ENCODE measurements around the gene MTREX.
A peak's percentile ranks its signal among the peaks of the same experiment; 100 is the strongest.
"Not testable (repeated sequence)": the region's sequence is repeated elsewhere in the genome, so short reads cannot be mapped to it uniquely, and the experiment has no call there.

MTREX gene

DNA sequence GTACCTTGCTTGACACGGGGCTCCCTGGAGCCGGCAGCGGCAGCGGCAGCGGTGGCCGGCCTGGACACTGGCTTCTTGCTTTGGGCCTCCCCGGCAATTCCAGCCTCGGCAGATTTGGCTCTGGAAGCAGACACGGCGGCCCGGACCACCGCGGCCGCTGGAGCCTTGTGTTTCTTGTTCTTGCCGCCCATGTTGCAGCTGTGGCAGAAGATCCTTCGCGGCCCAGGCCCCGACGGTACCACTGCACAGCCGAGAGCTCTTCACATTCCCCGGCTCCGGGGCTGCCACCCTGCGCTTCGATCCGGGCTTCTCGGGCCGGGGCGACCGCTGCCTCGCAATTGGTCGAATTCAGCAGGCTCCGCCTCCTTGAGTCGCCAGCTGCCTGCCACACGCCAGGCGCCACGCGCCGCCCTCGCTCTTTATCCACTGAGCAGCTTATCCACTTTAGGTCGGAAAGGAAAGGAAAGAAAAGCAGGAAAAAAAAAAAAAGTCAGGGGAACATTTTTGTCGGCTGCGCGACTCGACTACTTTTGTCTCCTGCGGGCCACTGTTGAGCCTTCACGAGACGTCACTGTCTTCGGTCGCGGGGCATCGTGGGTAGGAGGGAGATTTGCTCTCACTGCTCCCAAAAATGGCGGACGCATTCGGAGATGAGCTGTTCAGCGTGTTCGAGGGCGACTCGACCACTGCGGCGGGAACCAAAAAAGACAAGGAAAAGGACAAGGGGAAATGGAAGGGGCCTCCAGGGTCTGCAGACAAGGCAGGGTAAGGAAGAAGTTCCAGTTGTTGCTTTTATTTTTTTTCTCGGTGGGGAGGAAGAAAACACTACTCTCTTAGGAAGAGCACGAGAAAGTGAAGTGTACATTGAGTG lies at the start of gene MTREX, which contains the start of gene DHX29:
MTREX (plus strand) TSS at position 607 of the 871 bp plus-strand sequence; CDS start at position 632, 25 bp downstream.
DHX29 (minus strand) TSS at position 312 of the 871 bp plus-strand sequence; CDS start at position 191, 121 bp downstream.
- peak; percentile 97 for DNase-seq

DNA sequence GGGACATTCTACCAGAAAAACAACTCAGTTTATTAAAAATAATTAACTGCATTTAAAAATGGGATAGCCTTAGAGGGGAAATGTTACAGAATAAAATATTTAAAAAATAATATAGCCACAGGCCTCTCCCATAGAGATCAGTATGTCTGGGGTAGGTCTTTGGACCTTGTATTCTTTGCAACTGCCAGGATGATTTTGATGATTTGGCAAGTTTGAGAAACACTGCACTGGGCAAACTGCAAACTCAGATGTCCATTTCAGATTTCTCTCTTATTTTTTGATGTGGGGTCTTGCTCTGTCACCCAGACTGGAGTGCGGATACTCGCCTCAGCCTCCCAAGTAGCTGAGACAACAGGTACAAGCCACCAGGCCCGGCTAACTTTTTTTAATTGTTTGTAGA lies 49.5 kb upstream of the MTREX start:
- no peak for DNase-seq

DNA sequence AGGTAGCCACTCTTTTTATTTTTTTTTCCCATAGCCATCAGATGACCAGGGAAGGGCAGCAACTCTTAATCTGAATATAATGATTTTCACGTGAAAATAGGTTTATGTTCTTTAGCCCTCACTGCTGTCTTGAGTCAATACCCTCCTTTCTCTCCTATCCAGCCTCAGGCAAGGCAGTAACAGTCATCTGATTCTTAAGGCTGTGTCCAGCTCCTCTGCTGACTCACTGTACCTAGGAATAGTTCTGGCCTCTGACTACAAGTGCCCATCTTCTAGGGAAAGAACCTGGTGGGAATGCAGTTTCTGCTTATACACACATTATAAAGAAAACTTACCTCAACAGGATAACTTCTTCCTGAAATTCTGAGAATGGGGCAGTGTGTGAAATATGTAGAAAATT lies 31.0 kb upstream of the MTREX start:
- no peak for DNase-seq

DNA sequence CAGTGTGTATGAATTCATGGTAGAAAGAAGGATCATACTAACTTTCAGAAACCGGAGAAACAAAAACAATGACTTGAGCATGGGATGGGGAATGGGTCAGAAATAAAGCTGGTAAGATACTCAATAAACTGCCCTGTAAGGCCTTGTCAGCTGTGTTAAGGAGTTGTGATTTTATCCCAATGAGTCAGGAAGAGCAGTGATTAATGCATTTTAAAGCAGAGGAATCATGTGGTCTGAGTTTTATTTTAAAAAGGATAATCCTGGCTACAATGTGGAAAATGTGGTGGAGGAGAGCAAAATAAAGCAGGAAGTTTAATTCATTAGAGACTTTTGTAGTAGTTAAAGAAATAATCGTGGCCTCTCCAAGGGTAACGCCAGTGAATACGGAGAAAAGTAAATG lies 29.0 kb upstream of the MTREX start:
- no peak for DNase-seq

DNA sequence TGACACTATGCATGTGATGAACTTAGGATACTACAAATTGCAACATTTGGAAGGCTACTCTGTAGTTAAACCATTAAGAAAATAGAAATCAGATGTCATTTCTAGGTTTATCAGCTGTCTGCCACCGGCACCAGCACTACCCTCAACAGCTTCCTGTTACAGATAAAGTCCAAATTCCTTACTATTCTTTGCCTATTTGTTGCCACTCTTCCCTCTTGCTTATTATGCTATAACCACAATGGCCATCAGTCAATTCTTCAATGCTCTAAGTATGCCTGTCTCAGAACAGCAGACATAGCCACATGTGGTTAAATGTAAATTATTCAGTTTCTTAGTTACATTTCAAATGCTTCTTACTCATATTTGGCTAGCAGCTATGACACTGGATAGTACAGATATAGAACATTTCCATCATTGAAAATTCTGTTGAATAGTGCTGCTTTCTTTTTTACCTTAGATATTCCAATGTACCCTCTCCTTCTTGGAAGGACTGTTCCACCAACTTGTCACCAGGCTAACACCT lies 21.3 kb upstream of the MTREX start:
- DNase-seq = no peak

DNA sequence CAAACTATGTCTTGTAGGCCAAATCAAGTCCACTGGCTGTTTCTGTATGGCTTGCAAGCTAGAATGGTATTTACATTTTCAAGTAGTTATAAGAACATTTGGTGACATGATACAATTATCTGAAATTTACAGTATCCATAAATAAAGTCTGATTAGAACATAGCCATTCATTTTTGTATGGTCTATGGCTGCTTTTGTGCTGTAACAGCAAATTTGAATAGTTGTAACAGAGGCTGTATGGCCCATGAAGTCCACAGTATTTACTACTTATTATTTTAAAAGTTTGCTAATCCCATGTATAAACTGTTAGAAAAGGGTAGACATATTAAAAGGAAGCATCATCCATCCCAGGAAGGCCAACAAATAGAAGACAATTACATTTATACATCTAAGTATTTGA lies 18.0 kb upstream of the MTREX start:
- no peak for DNase-seq

DNA sequence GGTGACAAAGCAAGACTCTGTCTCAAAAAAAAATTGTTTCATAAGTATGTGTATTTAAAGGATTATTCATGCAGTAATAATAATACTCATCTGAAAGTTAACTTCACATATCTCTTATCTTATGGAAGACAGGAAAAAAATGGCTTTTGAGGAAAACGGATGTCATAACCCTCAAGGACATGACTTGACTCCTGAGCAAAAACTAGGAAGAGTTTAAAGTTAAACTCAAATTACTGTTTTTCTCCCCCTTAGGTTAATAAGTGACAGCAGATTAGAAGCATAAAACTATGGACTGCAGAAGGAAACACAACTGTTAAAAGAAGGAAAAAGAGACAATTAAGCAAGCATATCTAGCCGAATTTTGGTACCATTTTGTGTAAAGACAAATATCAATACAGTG lies 16.8 kb upstream of the MTREX start:
- no peak for DNase-seq

DNA sequence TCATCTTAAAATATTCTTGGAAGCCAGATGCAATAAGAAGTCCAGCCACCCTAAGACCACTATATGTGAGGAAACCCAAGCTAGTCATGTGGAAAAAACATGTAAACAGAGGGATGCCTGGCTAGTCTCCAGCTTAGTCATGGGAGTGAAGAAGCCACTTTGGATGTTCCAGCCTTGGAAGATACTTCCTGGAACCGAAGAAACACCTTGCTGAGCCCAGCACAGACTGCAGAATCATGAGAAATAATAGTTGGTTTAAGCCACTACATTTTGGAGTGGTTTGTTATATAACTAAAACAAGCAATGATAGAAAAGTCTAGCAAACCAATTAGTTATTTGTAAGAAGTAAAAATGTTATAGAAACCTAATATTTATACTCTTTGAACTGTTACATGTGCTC lies 12.9 kb upstream of the MTREX start:
- no peak for DNase-seq

DNA sequence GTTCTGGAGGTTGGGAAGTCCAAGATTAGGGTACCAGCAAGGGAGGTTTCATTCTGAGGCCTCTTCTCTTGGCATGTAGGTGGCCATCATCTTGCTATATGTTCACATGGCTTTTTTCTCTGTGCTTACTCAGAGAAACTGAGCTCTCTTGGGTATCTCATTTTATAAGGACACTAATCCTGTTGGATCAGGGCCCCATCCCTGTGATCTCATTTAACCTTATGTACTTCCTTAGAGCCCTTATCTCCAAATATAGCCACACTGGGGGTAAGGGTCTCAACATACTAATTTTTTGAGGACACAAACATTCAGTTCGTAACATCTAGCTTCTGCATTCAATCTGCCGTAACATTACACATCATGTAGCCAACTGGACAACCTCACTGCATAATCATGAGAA lies 6.9 kb upstream of the MTREX start:
- no peak for DNase-seq

DNA sequence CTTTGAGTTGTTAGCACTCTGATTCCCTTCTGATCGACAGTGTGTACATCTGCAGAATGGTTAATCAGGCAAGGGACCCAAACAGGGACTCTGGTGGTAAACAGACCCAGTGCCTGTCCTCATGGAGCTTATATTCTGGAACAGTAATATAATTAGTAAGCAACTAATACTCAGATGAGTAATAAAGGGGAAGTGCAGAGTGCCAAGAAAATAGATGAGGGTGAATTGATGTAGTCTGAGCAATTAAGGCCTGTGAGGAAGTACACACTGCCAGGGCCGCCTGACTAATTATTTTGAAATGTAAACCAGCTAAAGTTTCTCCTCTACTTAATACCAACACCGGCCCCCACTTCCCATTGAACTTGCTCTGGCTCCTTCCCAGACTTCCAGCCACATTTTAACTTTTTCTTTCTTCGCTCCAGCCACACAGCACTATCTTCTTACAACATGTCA lies 4.5 kb upstream of the MTREX start:
- no peak for DNase-seq

DNA sequence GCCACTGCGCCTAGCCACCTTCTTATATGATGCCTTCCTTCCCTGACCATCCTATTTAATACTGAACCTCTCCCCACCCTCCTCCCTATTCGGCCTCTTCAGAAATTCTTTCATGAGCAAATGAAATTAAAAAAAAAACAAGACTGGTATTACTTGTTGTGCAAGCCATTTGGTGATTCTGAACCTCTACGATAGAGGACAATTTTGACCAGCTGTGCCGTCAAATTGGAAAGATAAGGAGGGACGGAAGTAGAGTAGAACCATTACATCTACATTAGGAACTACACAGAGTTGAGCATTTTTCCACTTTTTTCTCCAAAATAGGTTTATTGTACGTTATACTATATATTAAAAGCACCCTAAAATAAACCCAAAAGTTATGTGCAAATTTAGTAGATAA lies 3.2 kb upstream of the MTREX start:
- DNase-seq = no peak

DNA sequence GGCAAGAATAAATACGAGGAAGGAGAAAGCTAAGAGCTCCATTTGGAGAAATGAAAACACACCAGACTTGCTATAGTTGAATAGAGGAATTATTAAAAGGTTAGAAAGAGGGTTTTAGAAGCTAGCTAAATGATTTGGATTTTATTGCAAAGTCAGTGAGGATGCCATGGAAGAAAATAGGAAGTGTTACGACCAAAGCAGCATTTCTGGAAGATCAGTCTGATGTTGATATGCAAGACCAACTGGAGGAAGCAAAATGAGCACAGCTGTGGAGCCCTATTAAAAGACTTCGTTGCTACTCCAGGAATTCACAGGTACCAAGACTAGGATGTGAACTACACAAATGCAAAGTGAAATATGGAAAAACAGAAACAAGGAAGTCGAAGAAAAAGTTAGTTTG lies 2.4 kb upstream of the MTREX start:
- DNase-seq = no peak

DNA sequence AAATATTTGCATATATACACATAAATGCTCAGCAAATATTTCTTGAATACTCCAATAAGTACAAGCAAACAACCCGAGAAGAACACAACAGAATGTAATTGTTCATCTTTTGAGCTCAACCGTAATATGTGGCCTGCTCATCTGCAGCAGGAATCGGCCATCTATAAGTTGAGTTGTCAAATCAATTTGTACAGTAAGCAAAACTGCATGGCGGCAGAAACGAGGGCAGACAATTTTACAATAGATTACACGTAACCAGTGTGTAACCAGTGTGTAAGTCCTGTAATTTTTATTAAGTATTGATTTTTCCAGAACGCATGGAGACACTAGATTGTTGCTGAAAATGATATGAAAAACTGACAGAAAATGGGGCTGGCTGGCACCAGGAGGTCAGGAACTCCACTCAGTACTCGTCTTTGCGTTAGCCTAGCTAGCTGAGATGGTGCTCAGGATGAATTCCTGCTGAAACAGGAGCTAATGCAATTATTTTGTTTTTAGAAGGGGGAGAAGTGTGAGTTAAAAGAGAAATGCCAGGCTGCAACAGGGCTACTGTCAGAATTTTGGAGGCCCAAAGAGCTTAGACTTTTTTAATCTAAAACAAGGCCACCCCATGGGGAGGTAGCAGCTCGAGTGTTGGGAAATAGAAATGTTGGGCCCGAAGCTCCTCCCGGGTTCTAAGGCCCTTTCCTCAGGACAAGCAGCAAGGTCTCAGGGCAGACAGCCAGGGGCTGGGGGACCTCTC lies 977 bp upstream of the MTREX start:
- DNase-seq = peak; percentile 58

DNA sequence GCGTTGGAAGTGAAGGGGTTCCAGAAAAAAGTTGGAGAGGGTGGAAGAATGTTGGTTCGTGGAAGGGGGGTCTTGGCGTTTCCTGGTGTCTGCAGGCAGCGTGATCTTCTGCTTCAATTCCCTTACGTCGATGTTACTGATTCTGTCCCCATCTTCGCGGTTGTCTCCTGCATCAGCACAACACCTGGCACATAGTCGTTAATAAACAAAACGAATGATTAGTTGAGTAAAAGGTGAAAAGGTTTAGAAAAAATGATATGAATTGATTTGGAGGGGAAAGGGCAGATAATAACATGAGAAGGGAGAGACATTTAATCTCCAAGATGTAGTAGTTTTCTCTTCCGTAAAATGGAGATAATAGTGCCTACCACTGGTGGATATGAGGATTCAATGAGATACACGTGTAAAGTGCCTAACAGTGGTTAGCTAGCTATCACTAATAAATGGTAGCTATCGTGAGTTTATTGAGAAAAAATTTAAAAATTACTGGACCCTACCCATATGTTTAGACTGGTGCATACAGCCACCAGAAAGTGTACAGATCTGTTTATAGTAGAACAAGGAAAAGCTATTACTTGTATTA lies 556 bp downstream of the MTREX start:
- peak; percentile 58 for DNase-seq

DNA sequence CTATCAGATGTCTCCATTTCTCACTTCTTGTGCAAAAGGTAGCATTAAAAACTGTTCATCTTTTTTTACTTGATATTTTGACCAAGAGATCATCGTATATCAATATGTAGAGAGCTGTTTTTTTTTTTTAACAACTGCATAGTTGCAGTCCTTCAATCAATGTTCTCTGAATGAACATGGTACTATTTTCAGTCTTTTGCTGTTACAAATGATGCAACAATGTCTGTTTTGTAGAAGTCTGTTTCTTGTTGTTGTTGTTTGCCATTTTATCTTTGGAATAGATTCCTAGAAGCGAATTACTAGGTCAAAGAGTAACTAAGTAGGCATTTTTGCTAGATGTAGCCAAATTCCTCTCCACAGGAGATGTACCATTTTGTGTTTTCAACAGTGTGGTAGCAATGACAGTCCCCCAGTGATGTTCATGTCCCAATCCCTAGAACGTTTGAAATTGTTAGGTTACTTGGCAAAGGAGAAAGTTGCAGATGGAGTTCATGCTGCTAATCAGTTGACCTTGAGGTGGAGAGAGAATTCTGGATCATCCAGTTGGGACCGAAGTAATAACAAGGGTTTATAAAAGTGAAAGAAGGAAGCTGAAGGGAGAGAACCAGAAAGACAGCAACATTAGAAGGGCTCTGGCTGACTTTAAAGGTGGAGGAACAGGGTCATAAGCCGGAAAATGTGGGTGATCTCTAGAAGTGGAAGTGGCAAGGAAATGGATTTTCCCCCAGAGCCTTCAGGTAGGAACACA lies 6.3 kb downstream of the MTREX start:
- DNase-seq = no peak

DNA sequence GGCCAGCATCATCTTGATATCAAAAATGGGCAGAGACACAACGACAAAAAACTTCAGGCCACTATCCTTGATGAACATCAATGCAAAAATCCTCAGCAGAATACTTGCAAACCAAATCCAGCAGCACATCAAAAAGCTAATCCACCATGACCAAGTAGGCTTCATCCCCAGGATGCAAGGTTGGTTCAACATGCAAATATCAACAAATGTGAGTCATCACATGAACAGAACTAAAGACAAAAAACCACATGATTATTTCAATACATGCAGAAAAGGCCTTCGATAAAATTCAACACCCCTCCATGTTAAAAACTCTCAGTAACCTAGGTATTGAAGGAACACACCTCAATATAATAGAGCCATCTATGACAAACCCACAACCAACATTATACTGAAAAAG lies 8.5 kb downstream of the MTREX start:
- no peak for DNase-seq

DNA sequence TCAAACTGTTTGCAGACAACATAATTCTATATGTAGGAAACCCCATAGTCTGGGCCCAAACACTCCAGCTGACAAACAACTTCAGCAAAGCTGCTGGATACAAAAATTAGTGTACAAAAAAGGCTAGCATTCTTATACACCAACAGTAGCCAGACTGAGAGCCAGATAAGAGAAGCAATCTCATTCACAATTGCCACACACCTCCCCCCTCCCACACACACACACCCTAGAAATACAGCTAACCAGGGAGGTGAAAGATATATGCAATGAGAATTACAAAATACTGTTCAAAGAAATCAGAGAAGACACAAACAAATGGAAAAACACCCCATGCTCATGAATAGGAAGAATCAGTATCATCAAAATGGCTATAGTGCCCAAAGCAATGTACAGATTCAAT lies 9.0 kb downstream of the MTREX start:
- no peak for DNase-seq

DNA sequence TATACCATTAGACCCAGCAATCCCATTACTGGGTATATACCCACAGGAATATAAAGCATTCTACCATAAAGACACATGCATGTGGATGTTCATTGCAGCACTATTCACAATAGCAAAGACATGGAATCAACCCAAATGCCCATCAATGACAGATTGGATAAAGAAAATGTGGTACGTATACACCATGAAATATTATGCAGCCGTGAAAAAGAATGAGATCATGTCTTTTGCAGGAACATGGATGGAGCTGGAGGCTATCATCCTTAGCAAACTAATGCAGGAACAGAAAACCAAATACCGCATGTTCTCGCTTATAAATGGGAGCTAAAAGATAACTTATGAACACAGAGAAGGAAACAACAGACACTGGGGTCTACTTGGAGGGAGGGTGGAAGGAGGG lies 10.4 kb downstream of the MTREX start:
- DNase-seq = not testable (repeated sequence)

DNA sequence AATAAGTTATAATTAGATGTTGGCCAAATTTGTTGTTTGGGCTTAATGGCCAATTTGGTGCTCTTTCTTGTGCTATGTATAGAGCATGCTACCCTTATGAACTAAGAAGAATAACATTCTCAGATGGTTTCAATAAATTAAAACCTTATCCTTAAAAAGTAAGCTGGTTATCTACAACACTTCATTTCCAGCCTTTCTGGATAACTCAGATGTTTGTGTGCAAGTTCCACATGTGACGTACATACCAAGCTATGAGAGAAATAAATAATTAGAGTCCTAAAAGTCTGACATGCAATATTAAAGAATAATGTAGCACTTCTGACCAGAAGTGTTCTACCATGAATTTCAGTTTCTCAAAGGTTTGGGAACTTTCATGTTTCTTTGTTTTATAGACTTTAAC lies 11.7 kb downstream of the MTREX start:
- DNase-seq = peak; percentile 9

DNA sequence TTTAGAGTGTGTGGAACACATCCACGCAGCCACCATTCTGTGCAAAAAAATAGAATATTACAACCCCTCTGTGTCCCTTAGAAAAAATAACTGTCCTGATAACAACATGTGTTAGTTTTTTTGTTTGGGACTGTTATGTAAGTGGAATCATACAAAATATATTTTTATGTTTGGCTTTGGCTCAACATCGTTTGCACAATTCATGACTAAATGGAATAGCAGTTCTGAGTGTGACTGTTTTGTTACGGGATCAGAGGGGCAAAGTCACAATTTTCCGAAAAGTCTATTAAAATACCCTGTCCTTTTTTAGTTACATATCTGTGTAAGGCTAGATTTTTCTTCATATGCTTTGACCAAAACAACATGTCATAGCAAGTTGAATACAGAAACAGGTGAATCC lies 12.8 kb downstream of the MTREX start:
- no peak for DNase-seq

DNA sequence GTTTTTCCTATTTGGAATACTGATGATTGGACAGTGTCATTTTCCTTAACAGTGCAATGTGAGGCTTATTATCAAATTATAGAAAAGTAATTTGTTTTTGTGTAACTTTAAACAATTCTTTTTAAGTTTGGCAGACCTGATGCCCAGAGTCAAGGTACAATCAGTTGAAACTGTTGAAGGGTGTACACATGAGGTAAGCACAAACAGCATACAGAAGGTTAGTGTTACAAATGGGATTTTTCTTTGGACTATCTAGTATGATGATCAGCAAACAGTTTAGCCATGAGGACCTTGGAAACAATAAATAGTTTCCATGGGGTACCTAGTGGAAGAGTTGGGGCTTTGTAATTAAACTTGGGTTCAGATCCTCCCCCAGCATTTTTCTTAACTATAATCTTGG lies 16.2 kb downstream of the MTREX start:
- DNase-seq = no peak

DNA sequence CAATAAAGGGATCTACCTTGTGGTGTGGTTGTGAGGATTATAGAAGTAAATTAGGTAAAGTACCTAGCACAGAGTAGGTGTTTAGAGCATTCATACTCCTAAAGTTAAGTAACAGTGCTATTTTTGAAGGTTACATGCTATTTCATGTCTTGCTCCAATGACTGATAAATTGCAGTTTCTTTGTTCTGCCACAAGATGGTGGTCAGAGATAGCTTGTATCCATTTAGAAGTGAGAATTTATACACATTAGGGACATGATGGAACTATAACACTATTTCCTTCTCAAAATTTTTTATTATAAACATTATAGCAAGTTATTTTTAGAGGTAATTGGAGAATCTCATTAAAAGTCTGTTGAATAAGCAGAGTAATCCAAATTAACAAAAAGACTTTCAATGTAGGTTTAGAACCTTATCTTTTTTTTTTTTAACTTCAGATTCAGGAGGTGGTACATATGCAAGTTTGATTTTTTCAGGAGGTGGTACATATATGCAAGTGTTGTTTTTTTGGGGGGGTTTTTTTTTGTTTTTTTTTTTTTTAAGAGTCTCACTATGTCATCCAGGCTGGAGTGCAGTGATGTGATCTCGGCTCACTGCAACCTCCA lies 17.1 kb downstream of the MTREX start:
- peak; percentile 58 for DNase-seq
